Type B pancreatic cell (in vitro differentiated cells): Measurements from ENCODE around the gene KLF2. TPM values are rescaled to one million over a fixed set of nuclear protein-coding genes. Genes with fewer than 3 reads are reported as not detected.

Source experiments
- DNase-seq: peaks from one replicate; pipeline ENCODE4 v3.0.0; 2021; ENCODE audit warnings: mixed read lengths; ENCODE audit not compliant: unreplicated experiment; ENCODE audit errors: extremely low spot score
- H3K27ac Mint-ChIP-seq: 2 replicates; pipeline ENCODE4 v1.8.0; 2021; ENCODE audit warnings: mild to moderate bottlenecking, mixed read lengths
- H3K27me3 Mint-ChIP-seq: 2 replicates; pipeline ENCODE4 v1.8.0; 2021; ENCODE audit warnings: mixed read lengths
- H3K36me3 Mint-ChIP-seq: 2 replicates; pipeline ENCODE4 v1.8.0; 2021; ENCODE audit warnings: mixed read lengths
- H3K4me1 Mint-ChIP-seq: one replicate; pipeline ENCODE4 v1.8.0; 2021; ENCODE audit warnings: mixed read lengths; ENCODE audit not compliant: unreplicated experiment
- H3K4me3 Mint-ChIP-seq: 2 replicates; pipeline ENCODE4 v1.8.0; 2021; ENCODE audit warnings: mild to moderate bottlenecking, mixed read lengths
- H3K9me3 Mint-ChIP-seq: 2 replicates; pipeline ENCODE4 v1.8.0; 2021; ENCODE audit warnings: mixed read lengths
- CTCF ChIP-seq: fragments of 200-600 bp; sonication (generic); conservative IDR thresholded peaks from 2 replicates; pipeline ENCODE4 v1.5.0; 2021; ENCODE audit warnings: antibody characterized with exemption, mild to moderate bottlenecking
- total RNA-seq: library from RNA; stranded (reverse); gene quantifications from 2 replicates; pipeline ENCODE4 v1.2.1, GENCODE V29; 2021; ENCODE audit warnings: low replicate concordance

Gene KLF2
- total RNA-seq, 1 donor from 2014 or later: 1.4 TPM

- TF ChIP-seq CTCF: no peak
- Mint-ChIP-seq H3K4me3 (no peak overlapping the region), H3K36me3 (no peaks in the 10 kb centered on the region), H3K27ac (no peak overlapping the region), H3K27me3 (no peaks in the 10 kb centered on the region), H3K9me3 (no peaks in the 10 kb centered on the region), H3K4me1 (peaks cover 27% of the 10 kb centered on the region)
- no peak for DNase-seq
Observed at GRCh38 chr19:16363133-16363851, 38.7 kb downstream of the KLF2 start.

GRCh38 chr19:16363852-16364230, 39.2 kb downstream of the KLF2 start:
- H3K4me3 Mint-ChIP-seq: no peak overlapping the region
- no peak for TF ChIP-seq CTCF
- DNase-seq: no peak
- H3K9me3 Mint-ChIP-seq: no peaks in the 10 kb centered on the region
- no peak overlapping the region for H3K27ac Mint-ChIP-seq
- H3K4me1 Mint-ChIP-seq: peaks cover 27% of the 10 kb centered on the region
- H3K36me3 Mint-ChIP-seq: no peaks in the 10 kb centered on the region
- H3K27me3 Mint-ChIP-seq: no peaks in the 10 kb centered on the region

- Mint-ChIP-seq H3K4me3 (no peak overlapping the region), H3K9me3 (no peaks in the 10 kb centered on the region), H3K36me3 (no peaks in the 10 kb centered on the region), H3K4me1 (peaks cover 27% of the 10 kb centered on the region), H3K27ac (no peak overlapping the region), H3K27me3 (no peaks in the 10 kb centered on the region)
- TF ChIP-seq CTCF: no peak
- DNase-seq: no peak
Observed at GRCh38 chr19:16364231-16364865, 39.7 kb downstream of the KLF2 start.

- no peak for DNase-seq
- TF ChIP-seq CTCF: no peak
- H3K27me3 Mint-ChIP-seq: no peaks in the 10 kb centered on the region
- H3K36me3 Mint-ChIP-seq: no peaks in the 10 kb centered on the region
- H3K27ac Mint-ChIP-seq: no peak overlapping the region
- no peak overlapping the region for H3K4me3 Mint-ChIP-seq
- H3K4me1 Mint-ChIP-seq: peaks cover 29% of the 10 kb centered on the region
- no peaks in the 10 kb centered on the region for H3K9me3 Mint-ChIP-seq
Observed at GRCh38 chr19:16365300-16365996, 40.8 kb downstream of the KLF2 start.

GRCh38 chr19:16366056-16366432, 41.4 kb downstream of the KLF2 start:
- H3K27ac Mint-ChIP-seq: no peak overlapping the region

More at GRCh38 chr19:16366056-16366432, 41.4 kb downstream of the KLF2 start:
- no peak for TF ChIP-seq CTCF
- Mint-ChIP-seq H3K4me3 (no peak overlapping the region), H3K36me3 (peaks cover 2% of the 10 kb centered on the region), H3K9me3 (no peaks in the 10 kb centered on the region), H3K4me1 (peaks cover 33% of the 10 kb centered on the region), H3K27me3 (no peaks in the 10 kb centered on the region)
- no peak for DNase-seq
